Thyroid gland (tissue), 4 donors: ENCODE results near the gene GRIN2C. TPM values are rescaled to one million over a fixed set of nuclear protein-coding genes. Genes with fewer than 3 reads are reported as not detected.

Source experiments
- DNase-seq, 2 donors: peaks; one replicate each; pipeline ENCODE4 v3.0.0-alpha.2; 2019
- H3K27ac ChIP-seq, 3 donors: fragments of 200-600 bp; sonication (generic); 1 replicate in 2 of 3; 2 replicates in 1 of 3; pipeline ENCODE4 v1.5.1; 2016 to 2019; ENCODE audit warnings: mild to moderate bottlenecking in 1 of 3, moderate library complexity in 1 of 3
- H3K27me3 ChIP-seq: fragments of 200-600 bp; sonication (generic); one replicate; pipeline ENCODE4 v1.5.1; 2019
- H3K36me3 ChIP-seq, 2 donors: fragments of 200-600 bp; sonication (generic); one replicate each; pipeline ENCODE4 v1.5.1; 2016 to 2019
- H3K4me1 ChIP-seq, 2 donors: fragments of 200-600 bp; sonication (generic); one replicate each; pipeline ENCODE4 v1.5.1; 2017 to 2019
- H3K4me3 ChIP-seq, 3 donors: fragments of 200-600 bp; sonication (generic); replicated peaks in 1 of 3; 1 replicate in 2 of 3; 2 replicates in 1 of 3; pipeline ENCODE4 v1.5.1; 2016; ENCODE audit warnings: mild to moderate bottlenecking in 1 of 3
- H3K9me3 ChIP-seq: fragments of 200-600 bp; sonication (generic); one replicate; pipeline ENCODE4 v1.5.1; 2017
- POLR2A ChIP-seq, 2 donors: fragments of 450-650 bp; IDR thresholded peaks; one replicate each; pipeline ENCODE4 v1.6.1; 2017; ENCODE audit warnings: antibody characterized with exemption in 2 of 2, mild to moderate bottlenecking in 2 of 2, moderate library complexity in 1 of 2
- WGBS, 2 donors: methylation state at CpG; one replicate each; pipeline ENCODE4 v1.1.5; 2017; 5-methylcytosine and 5-hydroxymethylcytosine counted together
- intact Hi-C: fragments of 100-400 bp; cut with DNase I; formaldehyde crosslinking; loops from one replicate; pipeline ENCODE4 v1.15.1; 2023
- total RNA-seq, 4 donors: library from RNA; depleted of rRNA; stranded (reverse); fragments of >200 nt; gene quantifications; one replicate each; pipeline ENCODE4 v1.2.3, GENCODE V29; 2016
- TF ChIP-seq, protein P1 (sequence below), 6 experiments: fragments of 200-600 bp in 3 of 6; fragments of 450-650 bp in 3 of 6; sonication (generic) in 3 of 6; IDR thresholded peaks; one replicate each; pipeline ENCODE4 v1.5.1; 2016 to 2019; ENCODE audit warnings: antibody characterized with exemption in 6 of 6, mild to moderate bottlenecking in 2 of 6, inconsistent platforms in 1 of 6, moderate library complexity in 1 of 6

The GRIN2C gene
- total RNA-seq, 4 donors from 2014 or later = 63.4 to 120 (median 94.0) TPM

- H3K36me3 ChIP-seq = no peaks in the 10 kb centered on the region
- no peak for TF ChIP-seq POLR2A (IDR thresholded peaks at IDR 0.05)
- TF ChIP-seq, protein P1, sequence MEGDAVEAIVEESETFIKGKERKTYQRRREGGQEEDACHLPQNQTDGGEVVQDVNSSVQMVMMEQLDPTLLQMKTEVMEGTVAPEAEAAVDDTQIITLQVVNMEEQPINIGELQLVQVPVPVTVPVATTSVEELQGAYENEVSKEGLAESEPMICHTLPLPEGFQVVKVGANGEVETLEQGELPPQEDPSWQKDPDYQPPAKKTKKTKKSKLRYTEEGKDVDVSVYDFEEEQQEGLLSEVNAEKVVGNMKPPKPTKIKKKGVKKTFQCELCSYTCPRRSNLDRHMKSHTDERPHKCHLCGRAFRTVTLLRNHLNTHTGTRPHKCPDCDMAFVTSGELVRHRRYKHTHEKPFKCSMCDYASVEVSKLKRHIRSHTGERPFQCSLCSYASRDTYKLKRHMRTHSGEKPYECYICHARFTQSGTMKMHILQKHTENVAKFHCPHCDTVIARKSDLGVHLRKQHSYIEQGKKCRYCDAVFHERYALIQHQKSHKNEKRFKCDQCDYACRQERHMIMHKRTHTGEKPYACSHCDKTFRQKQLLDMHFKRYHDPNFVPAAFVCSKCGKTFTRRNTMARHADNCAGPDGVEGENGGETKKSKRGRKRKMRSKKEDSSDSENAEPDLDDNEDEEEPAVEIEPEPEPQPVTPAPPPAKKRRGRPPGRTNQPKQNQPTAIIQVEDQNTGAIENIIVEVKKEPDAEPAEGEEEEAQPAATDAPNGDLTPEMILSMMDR (IDR thresholded peaks at IDR 0.05) = no peak
Measured at GRCh38 chr17:74822335-74822938, 37.2 kb downstream of the GRIN2C start.

GRCh38 chr17:74821655-74822334 lies 37.9 kb downstream of the GRIN2C start:
- Histone ChIP-seq H3K9me3 (no peaks in the 10 kb centered on the region), H3K4me1 (peaks cover 42 to 68% of the 10 kb centered on the region in 2 donors), H3K36me3 (no peaks in the 10 kb centered on the region), H3K4me3 (no peak overlapping the region), H3K27ac (peak overlapping the region in 1 of 3 donors; percentile 14), H3K27me3 (no peaks in the 10 kb centered on the region)
- intact Hi-C loops = no loop called here
- DNase-seq = no peak
- WGBS, 2 donors = 86 to 89% methylated on average over 12 to 13 of the region's 13 CpGs
- TF ChIP-seq POLR2A (IDR thresholded peaks at IDR 0.05) = no peak
- TF ChIP-seq, protein P1 (IDR thresholded peaks at IDR 0.05) = no peak

More at GRCh38 chr17:74822335-74822938, 37.2 kb downstream of the GRIN2C start:
- Histone ChIP-seq H3K27me3 (no peaks in the 10 kb centered on the region), H3K4me3 (no peak overlapping the region), H3K27ac (peak overlapping the region; percentile 12 to 48 (median 14)), H3K9me3 (no peaks in the 10 kb centered on the region), H3K4me1 (peaks cover 46 to 67% of the 10 kb centered on the region in 2 donors)
- intact Hi-C loops = no loop called here
- 60 to 68% methylated on average over 11 to 15 of the region's 15 CpGs for WGBS, 2 donors
- DNase-seq = peak in 1 of 2 donors; percentile 45

GRCh38 chr17:74819801-74820436 lies 39.8 kb downstream of the GRIN2C start:
- Histone ChIP-seq H3K36me3 (no peaks in the 10 kb centered on the region), H3K9me3 (no peaks in the 10 kb centered on the region), H3K4me1 (peaks cover 41 to 68% of the 10 kb centered on the region in 2 donors), H3K27me3 (no peaks in the 10 kb centered on the region), H3K4me3 (no peak overlapping the region), H3K27ac (no peak overlapping the region)
- DNase-seq = peak; percentile 68 to 69
- intact Hi-C loops = no loop called here
- WGBS, 2 donors = 67 to 89% methylated on average over 11 to 16 of the region's 16 CpGs
- TF ChIP-seq POLR2A (IDR thresholded peaks at IDR 0.05) = no peak
- TF ChIP-seq, protein P1 (IDR thresholded peaks at IDR 0.05) = no peak

- no peaks in the 10 kb centered on the region for H3K27me3 ChIP-seq
Measured at GRCh38 chr17:74818291-74818938, 41.3 kb downstream of the GRIN2C start.

More at GRCh38 chr17:74818291-74818938, 41.3 kb downstream of the GRIN2C start:
- Histone ChIP-seq H3K36me3 (no peaks in the 10 kb centered on the region), H3K4me1 (peaks cover 52 to 81% of the 10 kb centered on the region in 2 donors), H3K4me3 (no peak overlapping the region), H3K27ac (no peak overlapping the region), H3K9me3 (no peaks in the 10 kb centered on the region)
- TF ChIP-seq POLR2A (IDR thresholded peaks at IDR 0.05) = no peak
- TF ChIP-seq, protein P1 (IDR thresholded peaks at IDR 0.05) = no peak
- intact Hi-C loops = no loop called here
- 97% methylated on average over 16 of the region's 16 CpGs for WGBS, 2 donors
- no peak for DNase-seq
